GM12864 (cell line): ENCODE measurements around the gene DEPDC1B.
"Not testable (repeated sequence)": the region's sequence is repeated elsewhere in the genome, so short reads cannot be mapped to it uniquely, and the experiment has no call there.

Source experiments
- DNase-seq: peaks from one replicate; pipeline ENCODE4 v3.0.0-alpha.2; 2011; ENCODE audit warnings: low read depth
- H3K4me3 ChIP-seq: 2 replicates; pipeline ENCODE4 v1.5.1; 2011; ENCODE audit warnings: mild to moderate bottlenecking, low read depth, low read length, control low read depth
- CTCF ChIP-seq: IDR thresholded peaks from 2 replicates; pipeline ENCODE4 v1.5.1; 2011; ENCODE audit warnings: low read depth, mild to moderate bottlenecking, moderate library complexity, low read length, control low read depth, inconsistent platforms; ENCODE audit errors: missing control alignments

The DEPDC1B gene

GRCh38 chr5:60584304-60584703 lies 115.7 kb downstream of the DEPDC1B start:
- no peak overlapping the region for H3K4me3 ChIP-seq
- no peak for DNase-seq
- no peak for TF ChIP-seq CTCF

GRCh38 chr5:60583616-60584015 lies 116.3 kb downstream of the DEPDC1B start:
- TF ChIP-seq CTCF = no peak
- no peak overlapping the region for H3K4me3 ChIP-seq

GRCh38 chr5:60578315-60578714 lies 121.7 kb downstream of the DEPDC1B start:
- no peak overlapping the region for H3K4me3 ChIP-seq
- DNase-seq = no peak
- no peak for TF ChIP-seq CTCF

More at GRCh38 chr5:60583616-60584015, 116.3 kb downstream of the DEPDC1B start:
- DNase-seq = no peak

- no peak for DNase-seq
- H3K4me3 ChIP-seq = no peak overlapping the region
- TF ChIP-seq CTCF = no peak
Measured at GRCh38 chr5:60577116-60577515, 122.8 kb downstream of the DEPDC1B start.

GRCh38 chr5:60576425-60576824 lies 123.5 kb downstream of the DEPDC1B start:
- no peak overlapping the region for H3K4me3 ChIP-seq
- no peak for TF ChIP-seq CTCF
- no peak for DNase-seq

GRCh38 chr5:60568646-60569045 lies 131.3 kb downstream of the DEPDC1B start:
- no peak for DNase-seq
- TF ChIP-seq CTCF = no peak
- no peak overlapping the region for H3K4me3 ChIP-seq

GRCh38 chr5:60563696-60564324 lies 136.2 kb downstream of the DEPDC1B start:
- no peak for DNase-seq
- TF ChIP-seq CTCF = no peak
- H3K4me3 ChIP-seq = no peak overlapping the region

- not testable (repeated sequence) for DNase-seq, H3K4me3 ChIP-seq
Measured at GRCh38 chr5:60553291-60553690, 146.7 kb downstream of the DEPDC1B start.
